Tibial nerve (tissue), 4 donors: ENCODE data around the gene SLBP.

Source experiments
- CTCF ChIP-seq, 5 experiments: fragments of 200-600 bp in 3 of 5; fragments of 450-650 bp in 2 of 5; sonication (generic) in 3 of 5; IDR thresholded peaks; one replicate each; pipeline ENCODE4 v1.5.1; 2016 to 2019; ENCODE audit warnings: antibody characterized with exemption in 5 of 5, mild to moderate bottlenecking in 3 of 5, moderate library complexity in 2 of 5
- EP300 ChIP-seq, 2 donors: sonication (generic); formaldehyde crosslinking; IDR thresholded peaks; one replicate each; pipeline ENCODE4 v1.6.1; 2017; ENCODE audit warnings: antibody characterized with exemption in 2 of 2, mild to moderate bottlenecking in 1 of 2
- POLR2A ChIP-seq, 2 donors: fragments of 450-650 bp; IDR thresholded peaks; one replicate each; pipeline ENCODE4 v1.6.1; 2017; ENCODE audit warnings: antibody characterized with exemption in 2 of 2, mild to moderate bottlenecking in 2 of 2, moderate library complexity in 2 of 2

- TF ChIP-seq POLR2A (IDR thresholded peaks at IDR 0.05) (no peak), CTCF (IDR thresholded peaks at IDR 0.05) (no peak), EP300 (IDR thresholded peaks at IDR 0.05) (no peak)
Observed at GRCh38 chr4:1652088-1652487, 60.0 kb downstream of the SLBP start.
